Lung (tissue), 12 donors: Measurements from ENCODE around the gene RAD17. TPM values are rescaled to one million over a fixed set of nuclear protein-coding genes. Genes with fewer than 3 reads are reported as not detected.

Source experiments
- ATAC-seq: fragments of 200-7000 bp; cut with Tn5 transposase; one replicate; pipeline ENCODE4 v1.9.1; 2020; ENCODE audit warnings: moderate number of reproducible peaks; ENCODE audit not compliant: insufficient read depth, low FRiP score
- DNase-seq, 3 donors: peaks; one replicate each; pipeline ENCODE4 v3.0.0-alpha.2; 2013 to 2017
- H3K27ac ChIP-seq, 2 donors: one replicate each; pipeline ENCODE4 v1.5.1; 2013; ENCODE audit warnings: mild to moderate bottlenecking in 2 of 2, moderate library complexity in 2 of 2, control low read depth in 1 of 2, inconsistent platforms in 1 of 2, low read depth in 1 of 2, low read length in 1 of 2
- H3K27me3 ChIP-seq, 3 donors: one replicate each; pipeline ENCODE4 v1.5.1; 2013; ENCODE audit warnings: low read length in 2 of 3; ENCODE audit not compliant: control insufficient read depth in 3 of 3, insufficient read depth in 3 of 3
- H3K36me3 ChIP-seq, 4 donors: one replicate each; pipeline ENCODE4 v1.5.1; 2013; ENCODE audit warnings: low read length in 4 of 4, mild to moderate bottlenecking in 1 of 4, moderate library complexity in 1 of 4; ENCODE audit not compliant: control insufficient read depth in 4 of 4, insufficient read depth in 4 of 4
- H3K4me1 ChIP-seq, 5 donors: one replicate each; pipeline ENCODE4 v1.5.1; 2013; ENCODE audit warnings: low read length in 5 of 5, mild to moderate bottlenecking in 2 of 5, moderate library complexity in 1 of 5; ENCODE audit not compliant: control insufficient read depth in 5 of 5, insufficient read depth in 5 of 5
- H3K4me3 ChIP-seq: one replicate; pipeline ENCODE4 v1.5.1; 2013; ENCODE audit warnings: mild to moderate bottlenecking, control low read depth, moderate library complexity
- H3K9ac ChIP-seq, 2 donors: one replicate each; pipeline ENCODE4 v1.5.1; 2013; ENCODE audit warnings: low read length in 2 of 2, control low read depth in 1 of 2; ENCODE audit not compliant: insufficient read depth in 1 of 2
- H3K9me3 ChIP-seq, 4 donors: one replicate each; pipeline ENCODE4 v1.5.1; 2013; ENCODE audit warnings: low read length in 3 of 4, mild to moderate bottlenecking in 1 of 4, moderate library complexity in 1 of 4; ENCODE audit not compliant: control insufficient read depth in 4 of 4, insufficient read depth in 3 of 4
- WGBS, 2 donors: extraction: QIAGEN DNeasy Blood & Tissue Kit; methylation state at CpG; one replicate each; pipeline ENCODE4 v1.1.7; 2013; 5-methylcytosine and 5-hydroxymethylcytosine counted together
- polyA plus RNA-seq, 2 donors: library from polyadenylated mRNA; stranded (reverse); fragments of 200-250 nt; gene quantifications; one replicate each; pipeline ENCODE4 v1.2.1, GENCODE V29; 2013
- total RNA-seq, 2 donors: library from RNA; depleted of rRNA in 1 of 2; stranded (reverse); fragments of >200 nt in 1 of 2; gene quantifications; one replicate each; pipeline ENCODE4 v1.2.1, GENCODE V29; 2014 to 2021
- TF ChIP-seq, protein P1 (sequence below): IDR thresholded peaks from 2 replicates; pipeline ENCODE4 v1.5.1; 2012; ENCODE audit warnings: mild to moderate bottlenecking; ENCODE audit errors: control extremely low read depth, extremely low read depth
- donor health status: control.
- donor health status: control.
- donor health status: Bipolar disorder and iron deficiency.
- donor health status: healthy.
- donor health status: DM: yes; HTN: yes; CAD: no.

The RAD17 gene
- total and polyA plus RNA-seq, 4 donors = 10.0 to 39.8 (median 14.7) TPM

GRCh38 chr5:69462170-69462569, 92.6 kb downstream of the RAD17 start:
- Histone ChIP-seq H3K27me3 (no peaks in the 10 kb centered on the region), H3K36me3 (no peaks in the 10 kb centered on the region), H3K9me3 (no peaks in the 10 kb centered on the region), H3K4me3 (no peak overlapping the region), H3K9ac (no peak overlapping the region), H3K27ac (no peak overlapping the region), H3K4me1 (no peaks in the 10 kb centered on the region)
- no peak for DNase-seq
- TF ChIP-seq, protein P1, sequence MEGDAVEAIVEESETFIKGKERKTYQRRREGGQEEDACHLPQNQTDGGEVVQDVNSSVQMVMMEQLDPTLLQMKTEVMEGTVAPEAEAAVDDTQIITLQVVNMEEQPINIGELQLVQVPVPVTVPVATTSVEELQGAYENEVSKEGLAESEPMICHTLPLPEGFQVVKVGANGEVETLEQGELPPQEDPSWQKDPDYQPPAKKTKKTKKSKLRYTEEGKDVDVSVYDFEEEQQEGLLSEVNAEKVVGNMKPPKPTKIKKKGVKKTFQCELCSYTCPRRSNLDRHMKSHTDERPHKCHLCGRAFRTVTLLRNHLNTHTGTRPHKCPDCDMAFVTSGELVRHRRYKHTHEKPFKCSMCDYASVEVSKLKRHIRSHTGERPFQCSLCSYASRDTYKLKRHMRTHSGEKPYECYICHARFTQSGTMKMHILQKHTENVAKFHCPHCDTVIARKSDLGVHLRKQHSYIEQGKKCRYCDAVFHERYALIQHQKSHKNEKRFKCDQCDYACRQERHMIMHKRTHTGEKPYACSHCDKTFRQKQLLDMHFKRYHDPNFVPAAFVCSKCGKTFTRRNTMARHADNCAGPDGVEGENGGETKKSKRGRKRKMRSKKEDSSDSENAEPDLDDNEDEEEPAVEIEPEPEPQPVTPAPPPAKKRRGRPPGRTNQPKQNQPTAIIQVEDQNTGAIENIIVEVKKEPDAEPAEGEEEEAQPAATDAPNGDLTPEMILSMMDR = no peak
- ATAC-seq = no peak
- WGBS, 2 donors = 97% methylated on average over 1 of the region's 1 CpG

Other genes starting within 250 kb of the RAD17 start
- 10 to 100 TPM in 1 of 2 donors, 1 to 10 TPM in 1; 4.4 to 14.4 TPM for gene CCNB1, start 202.7 kb upstream of the RAD17 start, total RNA-seq
- 1 to 10 TPM; 4.7 to 6.6 TPM for gene CCNB1, start 202.7 kb upstream of the RAD17 start, polyA plus RNA-seq
- gene CENPH, start 180.2 kb upstream of the RAD17 start, total RNA-seq = 1 to 10 TPM; 4.2 to 5.8 TPM
- 1 to 10 TPM; 3.3 to 4.9 TPM for gene CENPH, start 180.2 kb upstream of the RAD17 start, polyA plus RNA-seq
- 10 to 100 TPM; 21.9 to 53.2 TPM for gene CDK7, start 134.9 kb upstream of the RAD17 start, total RNA-seq
- 10 to 100 TPM; 22.2 to 37.7 TPM for gene CDK7, start 134.9 kb upstream of the RAD17 start, polyA plus RNA-seq
- 10 to 100 TPM; 13.0 to 16.1 TPM for gene CCDC125, start 37.0 kb upstream of the RAD17 start, total RNA-seq
- 1 to 10 TPM; 4.7 to 4.9 TPM for gene CCDC125, start 37.0 kb upstream of the RAD17 start, polyA plus RNA-seq
- 10 to 100 TPM; 20.6 to 33.1 TPM for gene AK6, start 298 bp upstream of the RAD17 start, total RNA-seq
- 10 to 100 TPM; 34.4 to 38.0 TPM for gene AK6, start 298 bp upstream of the RAD17 start, polyA plus RNA-seq
- 10 to 100 TPM; 37.3 to 39.6 TPM for gene TAF9, start 298 bp upstream of the RAD17 start, total RNA-seq
- 10 to 100 TPM; 50.7 to 56.7 TPM for gene TAF9, start 298 bp upstream of the RAD17 start, polyA plus RNA-seq
- 10 to 100 TPM; 25.6 to 39.6 TPM for gene MARVELD2, start 45.3 kb downstream of the RAD17 start, total RNA-seq
- 1 to 10 TPM; 5.6 to 6.2 TPM for gene MARVELD2, start 45.3 kb downstream of the RAD17 start, polyA plus RNA-seq
- 100 to 1,000 TPM in 1 of 2 donors, 10 to 100 TPM in 1; 70.3 to 129 TPM for gene OCLN, start 123.0 kb downstream of the RAD17 start, total RNA-seq
- 10 to 100 TPM; 19.7 to 23.0 TPM for gene OCLN, start 123.0 kb downstream of the RAD17 start, polyA plus RNA-seq
- gene GTF2H2C, start 190.4 kb downstream of the RAD17 start, total RNA-seq = 10 to 100 TPM; 32.0 to 83.4 TPM
- gene GTF2H2C, start 190.4 kb downstream of the RAD17 start, polyA plus RNA-seq = 10 to 100 TPM; 18.3 to 21.4 TPM